GM21529 (cell line): ENCODE measurements around the gene CCDC187.
"Not testable (repeated sequence)": the region's sequence is repeated elsewhere in the genome, so short reads cannot be mapped to it uniquely, and the experiment has no call there.

Experiments
- ATAC-seq: cut with Tn5 transposase; IDR thresholded peaks from one replicate; pipeline ENCODE4 v1.9.1; 2021; ENCODE audit not compliant: unreplicated experiment

CCDC187 gene

DNA sequence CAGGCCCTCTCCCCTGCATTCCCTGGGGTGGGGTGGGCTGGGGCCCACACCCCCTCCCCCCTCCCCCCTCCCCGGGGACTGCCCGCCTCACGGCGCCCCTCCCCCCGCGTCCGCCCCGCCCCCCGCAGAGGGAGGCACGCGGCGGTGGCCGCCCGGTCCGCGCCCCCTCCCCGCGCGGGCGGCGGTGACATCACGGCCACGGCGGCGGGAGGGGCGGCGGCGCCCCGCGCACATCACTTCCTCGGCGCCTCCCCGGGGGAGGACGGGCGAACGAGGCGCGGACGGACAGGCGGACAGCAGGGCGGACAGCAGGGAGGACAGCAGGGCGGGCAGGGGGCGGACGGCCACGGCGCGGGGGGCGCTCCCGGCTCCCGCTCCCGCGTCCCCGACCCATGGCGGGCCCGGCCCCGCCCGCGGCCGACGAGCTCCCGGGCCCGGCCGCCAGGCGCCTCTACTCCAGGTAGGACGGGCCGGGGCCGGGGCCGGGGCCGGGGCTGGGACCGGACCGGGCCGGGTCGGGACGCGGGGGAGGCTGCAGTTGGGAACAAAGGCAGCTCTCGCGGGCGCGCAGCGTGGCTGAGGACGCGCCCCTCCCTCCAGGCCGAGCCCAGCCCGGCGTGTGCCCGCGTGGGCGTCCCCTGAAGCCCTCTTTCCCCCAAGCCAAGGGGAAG is 23.5 kb upstream of the CCDC187 start, which contains the start of gene GPSM1:
TSS of gene GPSM1 (plus strand) at position 236 of the 671 bp plus-strand sequence. CDS start at position 393, 157 bp downstream.
- no peak for ATAC-seq

- ATAC-seq, result no peak
Measured at GRCh38 chr9:136326761-136327303, 22.9 kb upstream of the CCDC187 start.

DNA sequence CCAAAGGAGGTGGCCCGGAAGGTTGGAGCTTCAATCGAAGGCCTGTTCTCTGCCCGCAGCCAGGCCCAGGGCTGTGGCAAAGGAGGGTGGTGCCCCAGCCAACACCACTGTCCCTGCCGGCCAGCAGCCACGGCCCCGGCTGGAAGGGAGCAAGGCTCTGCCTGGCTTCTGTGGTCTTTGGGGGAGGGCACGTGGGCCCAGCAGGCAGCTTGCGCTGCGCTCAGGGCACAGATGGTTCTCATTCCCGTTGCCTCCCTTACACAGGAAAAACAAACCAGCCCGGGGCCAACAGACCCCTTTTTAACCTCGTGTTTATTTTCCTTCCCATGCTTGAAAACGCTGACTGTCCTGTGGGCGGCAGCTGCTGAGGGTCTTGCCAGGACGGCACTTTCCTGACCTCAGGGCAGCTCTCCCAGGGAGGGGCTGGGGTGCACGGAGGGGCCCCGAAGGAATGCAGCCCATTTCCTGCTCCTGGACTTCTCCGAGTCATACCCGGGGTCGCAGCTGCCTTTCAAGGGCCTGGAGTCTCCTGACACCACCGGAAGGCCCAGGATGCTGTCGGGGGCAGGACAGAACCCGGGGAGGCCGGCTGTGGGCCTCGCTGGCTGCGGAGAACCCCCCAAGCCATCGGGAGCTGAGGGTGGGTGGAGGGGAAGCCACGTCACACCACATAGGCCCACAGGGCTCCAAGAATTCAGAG is 22.3 kb upstream of the CCDC187 start:
- ATAC-seq, result no peak

GRCh38 chr9:136325358-136325757 is 21.5 kb upstream of the CCDC187 start:
- no peak for ATAC-seq

- no peak for ATAC-seq
Measured at GRCh38 chr9:136324501-136325300, 20.8 kb upstream of the CCDC187 start.

GRCh38 chr9:136323371-136323789 is 19.5 kb upstream of the CCDC187 start:
- no peak for ATAC-seq

DNA sequence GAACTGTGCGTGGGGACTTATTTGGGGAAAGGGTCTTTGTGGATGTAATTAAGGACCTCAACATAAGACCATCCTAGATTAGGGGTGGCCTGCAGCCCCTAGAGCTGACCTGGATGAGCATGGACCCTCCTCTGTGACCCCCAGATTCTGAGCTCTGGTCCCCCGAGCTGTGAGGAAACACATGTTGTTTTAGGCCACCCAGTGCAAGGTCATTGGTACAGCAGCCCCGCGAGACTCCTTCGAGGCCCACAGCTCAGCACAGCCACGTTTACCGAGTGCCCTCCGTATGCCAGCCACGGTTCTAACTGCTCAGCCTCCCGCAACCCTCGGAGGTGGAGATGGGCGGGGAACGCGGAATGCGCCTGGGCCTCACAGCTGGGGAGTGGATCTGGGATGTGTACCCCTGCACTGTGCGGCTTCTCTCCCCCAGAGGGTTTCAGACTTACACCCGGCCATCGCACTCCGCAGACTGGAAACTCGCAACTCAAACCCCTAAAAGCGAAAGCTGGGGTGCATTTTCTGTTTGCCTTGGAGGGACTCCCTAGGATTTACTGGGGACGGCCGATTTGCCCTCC is 18.9 kb upstream of the CCDC187 start:
- no peak for ATAC-seq

- no peak for ATAC-seq
Measured at GRCh38 chr9:136321561-136321960, 17.7 kb upstream of the CCDC187 start.

DNA sequence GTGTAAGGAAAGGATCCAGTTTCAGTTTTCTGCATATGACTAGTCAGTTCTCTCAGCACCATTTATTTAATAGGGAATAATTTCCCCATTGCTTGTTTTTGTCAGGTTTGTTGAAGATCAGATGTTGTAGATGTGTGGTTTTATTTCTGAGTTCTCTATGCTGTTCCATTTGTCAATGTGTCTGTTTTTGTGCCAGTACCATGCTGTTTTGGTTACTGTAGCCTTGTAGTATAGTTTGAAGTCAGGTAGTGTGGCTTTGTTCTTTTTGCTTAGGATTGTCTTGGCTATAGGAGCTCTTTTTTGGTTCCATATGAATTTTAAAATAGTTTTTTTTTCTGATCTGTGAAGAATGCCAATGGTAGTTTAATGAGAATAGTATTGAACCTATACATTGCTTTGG is 17.1 kb upstream of the CCDC187 start:
- not testable (repeated sequence) for ATAC-seq

DNA sequence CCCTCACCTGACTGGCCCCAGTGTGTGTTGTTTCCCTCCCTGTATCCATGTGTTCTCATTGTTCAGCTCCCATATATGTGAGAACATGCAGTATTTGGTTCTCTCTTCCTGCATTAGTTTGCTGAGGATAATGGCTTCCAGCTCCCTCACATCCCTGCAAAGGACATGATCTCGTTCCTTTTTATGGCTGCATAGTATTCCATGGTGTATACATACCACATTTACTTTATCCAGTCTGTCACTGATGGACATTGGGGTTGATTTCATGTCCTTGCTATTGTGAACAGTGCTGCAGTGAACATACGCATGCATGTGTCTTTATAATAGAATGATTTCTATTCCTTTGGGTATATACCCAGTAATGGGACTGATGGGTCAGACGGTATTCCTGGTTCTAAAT is 16.1 kb upstream of the CCDC187 start:
- not testable (repeated sequence) for ATAC-seq

DNA sequence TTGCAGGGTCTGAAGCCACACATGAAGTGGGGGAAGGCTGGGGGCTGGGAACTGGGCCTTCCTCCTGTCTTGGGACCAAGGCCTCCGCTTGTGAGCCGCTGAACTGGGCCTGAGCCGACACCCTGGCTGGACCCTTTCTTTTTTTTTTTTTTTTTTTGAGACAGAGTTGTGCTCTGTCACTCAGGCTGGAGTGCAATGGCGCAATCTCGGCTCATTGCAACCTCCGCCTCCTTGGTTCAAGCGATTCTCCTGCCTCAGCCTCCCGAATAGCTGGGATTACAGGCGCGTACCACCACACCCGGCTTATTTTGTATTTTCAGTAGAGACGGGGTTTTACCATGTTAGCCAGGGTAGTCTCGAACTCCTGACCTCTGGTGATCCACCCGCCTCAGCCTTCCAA is 15.3 kb upstream of the CCDC187 start:
- ATAC-seq, result not testable (repeated sequence)

DNA sequence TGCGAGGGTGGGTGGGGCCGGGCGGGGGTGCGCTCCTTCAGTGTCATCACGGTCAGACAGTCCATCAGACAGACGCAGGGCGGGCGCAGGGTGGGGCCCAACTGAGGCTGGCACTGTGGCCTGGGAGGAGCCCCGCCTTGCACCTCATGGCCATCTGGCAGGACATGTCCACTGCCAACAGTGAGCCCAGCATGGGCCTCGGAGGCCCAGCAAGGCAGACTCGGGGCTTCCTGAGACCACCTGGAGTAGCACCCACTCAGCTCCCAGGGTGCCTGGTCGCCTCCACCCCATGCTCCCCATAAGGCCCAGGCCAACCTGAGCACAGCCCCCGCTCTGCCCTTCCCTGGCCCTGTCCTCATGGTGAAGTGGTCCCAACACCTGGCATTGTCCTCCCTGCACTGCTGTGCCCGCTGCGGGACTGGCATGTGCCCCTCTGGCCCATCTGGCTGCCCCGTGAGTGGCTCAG is 14.9 kb upstream of the CCDC187 start:
- ATAC-seq, result no peak

DNA sequence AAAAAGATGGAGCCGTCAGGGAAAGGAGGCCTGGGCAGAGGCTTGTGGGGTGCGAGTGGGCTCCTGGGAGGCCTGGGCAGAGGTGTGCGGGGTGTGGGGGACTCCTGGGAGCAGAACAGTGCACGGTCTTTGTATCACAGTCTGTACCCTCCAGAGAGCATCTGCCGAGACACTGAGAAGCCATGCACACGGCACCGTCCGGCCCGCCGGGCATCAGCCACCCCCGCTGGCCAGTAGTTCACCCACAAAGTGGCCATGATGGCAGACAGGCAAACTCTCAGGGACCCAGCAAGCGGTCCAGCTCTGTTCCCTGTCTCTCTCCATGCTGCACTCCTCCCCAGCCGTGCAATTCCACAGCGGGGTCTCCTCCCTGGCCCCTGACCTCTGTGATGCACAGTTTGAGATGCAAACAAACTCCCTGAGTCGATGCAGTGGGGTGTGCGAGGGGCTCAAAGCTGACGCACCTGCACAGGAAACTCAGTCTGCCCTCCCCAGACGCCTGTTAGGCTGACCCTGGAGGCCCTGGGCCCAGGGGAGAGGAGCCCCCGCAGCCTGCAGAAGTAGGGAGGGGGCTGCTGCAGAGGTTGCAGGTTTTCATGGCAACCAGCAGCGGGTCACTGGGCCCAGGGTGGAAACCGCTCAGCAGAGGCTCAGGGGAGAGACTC is 14.3 kb upstream of the CCDC187 start:
- ATAC-seq, result no peak

- no peak for ATAC-seq
Measured at GRCh38 chr9:136317695-136318094, 13.8 kb upstream of the CCDC187 start.

GRCh38 chr9:136316896-136317676 is 13.2 kb upstream of the CCDC187 start:
- no peak for ATAC-seq

DNA sequence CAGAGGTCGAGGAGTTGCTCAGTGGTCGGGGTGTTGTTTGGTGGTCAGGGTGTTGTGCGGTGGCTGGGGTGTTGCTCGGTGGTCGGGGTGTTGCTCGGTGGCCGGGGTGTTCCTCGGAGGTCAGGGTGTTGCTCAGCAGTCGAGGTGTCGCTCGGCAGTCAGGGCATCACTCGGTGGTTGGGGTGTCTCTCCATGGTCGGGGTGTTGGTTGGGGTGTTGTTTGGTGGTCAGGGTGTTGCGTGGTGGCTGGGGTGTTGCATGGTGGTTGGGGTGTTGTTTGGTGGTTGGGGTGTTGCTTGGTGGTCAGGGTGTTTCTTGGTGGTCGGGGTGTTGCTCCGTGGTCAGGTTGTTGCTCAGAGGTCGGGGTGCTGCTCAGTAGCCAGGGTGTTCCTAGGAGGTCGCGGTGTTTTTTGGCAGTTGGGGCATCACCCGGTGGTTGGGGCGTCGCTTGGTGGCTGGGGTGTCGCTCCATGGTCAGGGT is 12.4 kb upstream of the CCDC187 start:
- ATAC-seq, result no peak

- no peak for ATAC-seq
Measured at GRCh38 chr9:136314944-136315343, 11.1 kb upstream of the CCDC187 start.

GRCh38 chr9:136314056-136314416 is 10.1 kb upstream of the CCDC187 start:
- no peak for ATAC-seq
